HL-60/S4 (cell line): ENCODE results near the gene KCNA2.

Experiments used
- in situ Hi-C: fragments of 300-500 bp; cut with MboI; formaldehyde crosslinking; loops from 2 replicates; pipeline ENCODE4 v1.14.3; 2022; ENCODE audit warnings: low sequenced_read_pairs

KCNA2 gene

DNA sequence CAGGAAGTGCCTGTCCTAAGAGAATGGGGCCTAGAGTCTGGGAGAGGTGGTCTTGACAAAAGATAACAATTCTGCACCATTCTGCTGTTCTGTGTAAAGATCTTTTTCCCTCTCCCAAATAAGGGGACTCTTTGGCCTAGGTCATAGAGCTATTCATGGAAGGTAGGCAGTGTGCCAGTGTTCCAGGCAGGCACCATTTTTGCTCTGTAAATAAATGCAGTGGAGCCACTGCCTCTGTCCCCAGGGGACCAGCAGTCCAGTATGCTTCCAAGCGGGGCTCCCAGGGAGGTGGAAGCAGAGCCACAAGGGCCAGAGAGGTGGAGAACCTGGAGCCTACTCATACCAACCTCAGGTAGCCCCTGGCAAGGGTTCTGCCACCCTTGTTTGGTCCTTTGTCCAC lies 25.9 kb downstream of the KCNA2 start:
- in situ Hi-C loops, result no loop called here

GRCh38 chr1:110579460-110579859 lies 26.7 kb downstream of the KCNA2 start:
- in situ Hi-C loops, result no loop called here

GRCh38 chr1:110576441-110576840 lies 29.7 kb downstream of the KCNA2 start:
- in situ Hi-C loops, result no loop called here

DNA sequence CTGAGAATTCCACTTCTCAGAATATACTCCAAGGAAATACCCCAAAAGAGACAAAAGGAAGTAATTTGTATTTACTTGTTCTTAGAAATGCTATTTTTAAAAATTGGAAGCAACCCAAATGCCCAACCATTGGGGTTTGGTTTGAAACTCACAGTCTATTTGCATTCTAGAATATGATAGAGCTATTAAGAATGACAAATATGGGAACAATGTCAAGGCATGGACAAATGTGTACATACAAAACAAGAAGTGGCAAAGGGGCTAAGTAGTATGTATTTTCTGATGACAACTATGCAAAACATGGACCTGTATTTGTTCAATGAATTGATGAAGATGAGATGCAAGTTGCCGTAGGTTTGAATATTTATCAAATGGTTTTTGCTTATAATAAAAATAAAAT lies 32.8 kb downstream of the KCNA2 start:
- in situ Hi-C loops, result no loop called here

GRCh38 chr1:110572751-110573150 lies 33.4 kb downstream of the KCNA2 start:
- in situ Hi-C loops, result no loop called here

GRCh38 chr1:110570901-110571300 lies 35.3 kb downstream of the KCNA2 start:
- in situ Hi-C loops, result no loop called here

DNA sequence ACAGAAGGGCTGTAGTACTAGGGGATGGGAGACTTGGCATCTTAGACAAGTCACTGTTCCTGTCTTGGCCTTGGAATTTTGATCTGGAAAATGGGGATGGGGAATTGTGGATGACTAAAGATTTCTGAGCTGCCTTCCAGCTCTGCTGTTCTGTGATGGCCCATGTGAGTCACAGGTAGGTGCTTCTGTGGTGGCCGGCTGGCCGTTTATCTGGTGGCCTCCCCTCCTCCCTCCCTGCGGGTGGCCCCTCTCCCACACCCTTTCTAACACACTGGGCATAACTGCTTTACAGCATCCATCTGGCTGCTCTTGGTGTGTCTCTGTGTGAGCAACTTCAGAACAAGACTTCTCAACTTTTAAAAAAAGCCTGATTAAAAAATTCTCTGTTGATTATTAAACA lies 35.9 kb downstream of the KCNA2 start:
- in situ Hi-C loops, result no loop called here

- in situ Hi-C loops, result no loop called here
Observed at GRCh38 chr1:110566836-110567235, 39.3 kb downstream of the KCNA2 start.

DNA sequence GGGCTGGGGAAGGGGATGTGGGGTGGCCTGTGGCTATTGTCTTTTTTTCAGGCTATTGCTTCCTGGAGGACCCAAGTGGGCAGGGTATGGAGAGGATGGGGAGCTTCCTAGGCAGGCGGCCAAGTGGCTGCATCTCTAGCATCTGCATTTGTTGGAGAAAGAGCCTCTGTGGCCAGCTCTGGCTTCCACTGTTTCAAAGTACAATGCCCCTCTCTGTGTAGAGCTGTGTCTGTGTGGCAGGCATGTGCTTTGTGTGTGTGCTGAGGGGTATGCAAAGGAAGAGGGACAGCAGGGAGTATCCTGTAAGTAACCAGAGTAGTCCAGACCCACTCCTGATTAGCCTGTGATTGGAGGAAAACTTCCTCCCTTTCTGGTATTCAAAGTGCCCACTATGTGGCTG lies 40.6 kb downstream of the KCNA2 start:
- in situ Hi-C loops, result no loop called here

- in situ Hi-C loops, result no loop called here
Observed at GRCh38 chr1:110563089-110563488, 43.1 kb downstream of the KCNA2 start.

DNA sequence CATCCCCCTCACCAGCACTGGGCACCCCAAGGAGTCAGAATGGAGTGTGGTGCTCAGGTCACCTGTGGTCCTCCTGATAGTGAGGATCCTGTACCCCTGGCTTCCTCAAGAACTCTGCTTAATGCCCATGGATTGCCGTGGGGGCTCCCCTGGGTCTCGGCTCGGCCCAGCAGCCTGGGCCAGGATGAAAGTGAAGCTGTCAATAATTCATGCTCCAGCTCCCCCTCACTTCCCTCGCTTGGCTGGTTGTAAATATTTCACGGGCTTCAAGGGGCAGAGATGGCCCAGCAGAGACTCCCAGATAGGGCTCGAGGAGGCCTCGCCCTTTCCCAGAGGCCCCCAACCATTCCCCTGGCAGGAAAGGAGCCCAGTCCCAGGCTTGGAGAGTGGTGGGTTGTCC lies 44.6 kb downstream of the KCNA2 start:
- in situ Hi-C loops, result no loop called here

DNA sequence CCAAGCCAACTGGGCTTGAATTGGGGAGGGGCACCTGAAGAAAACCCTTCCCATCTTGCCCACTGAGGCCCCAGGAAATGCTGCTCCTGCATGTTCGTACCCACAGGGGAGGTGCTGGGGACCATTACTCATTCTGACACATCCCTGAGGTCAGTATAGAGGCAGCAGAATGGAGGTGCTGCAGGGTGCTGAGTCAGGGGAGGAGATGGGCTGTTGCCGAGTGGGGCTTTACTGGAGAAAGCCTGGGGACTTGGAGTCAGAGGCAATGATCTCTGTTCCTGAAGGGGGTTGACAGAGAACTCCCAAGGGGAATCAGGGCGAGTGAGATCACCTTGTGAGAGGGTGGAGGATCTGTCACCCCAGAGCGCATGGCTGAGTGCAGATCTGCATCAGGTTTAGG lies 47.0 kb downstream of the KCNA2 start:
- in situ Hi-C loops, result no loop called here

DNA sequence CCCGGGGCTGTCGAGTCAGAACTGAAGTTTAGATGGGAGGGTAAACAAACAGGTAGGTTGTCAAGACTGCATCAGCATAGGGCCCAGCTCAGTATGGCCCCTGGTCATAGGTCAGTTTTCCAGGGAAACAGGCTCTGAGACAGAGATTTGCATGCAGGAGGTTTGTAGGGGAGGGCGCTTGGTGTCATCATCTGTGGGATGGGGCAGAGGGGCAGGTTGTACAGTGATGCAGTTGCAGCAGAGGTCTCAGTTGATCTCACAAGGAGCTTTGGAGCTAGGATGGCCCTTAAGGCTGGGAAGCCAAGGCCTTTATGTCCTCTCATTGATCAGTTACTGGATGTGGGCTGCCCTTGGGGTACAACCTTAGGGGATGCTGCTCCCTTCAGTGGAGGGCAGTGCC lies 48.7 kb downstream of the KCNA2 start:
- in situ Hi-C loops, result no loop called here

DNA sequence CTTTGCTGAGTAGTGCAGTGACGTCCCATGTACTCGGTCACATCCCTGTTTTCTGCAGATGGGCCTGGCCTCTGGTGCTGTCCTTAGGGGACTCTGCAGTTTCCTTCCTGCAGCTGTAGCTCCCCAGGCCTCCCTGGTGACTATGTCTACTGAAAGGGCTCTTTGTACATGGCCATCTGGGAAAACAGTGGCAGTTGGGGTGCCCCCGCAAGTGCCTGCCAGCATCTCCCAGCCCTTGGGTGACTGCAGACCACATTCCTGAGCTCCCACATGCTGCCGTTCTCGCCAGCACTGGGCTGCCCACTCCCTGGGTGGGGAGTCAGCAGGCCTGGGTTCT lies 49.7 kb downstream of the KCNA2 start:
- in situ Hi-C loops, result no loop called here

DNA sequence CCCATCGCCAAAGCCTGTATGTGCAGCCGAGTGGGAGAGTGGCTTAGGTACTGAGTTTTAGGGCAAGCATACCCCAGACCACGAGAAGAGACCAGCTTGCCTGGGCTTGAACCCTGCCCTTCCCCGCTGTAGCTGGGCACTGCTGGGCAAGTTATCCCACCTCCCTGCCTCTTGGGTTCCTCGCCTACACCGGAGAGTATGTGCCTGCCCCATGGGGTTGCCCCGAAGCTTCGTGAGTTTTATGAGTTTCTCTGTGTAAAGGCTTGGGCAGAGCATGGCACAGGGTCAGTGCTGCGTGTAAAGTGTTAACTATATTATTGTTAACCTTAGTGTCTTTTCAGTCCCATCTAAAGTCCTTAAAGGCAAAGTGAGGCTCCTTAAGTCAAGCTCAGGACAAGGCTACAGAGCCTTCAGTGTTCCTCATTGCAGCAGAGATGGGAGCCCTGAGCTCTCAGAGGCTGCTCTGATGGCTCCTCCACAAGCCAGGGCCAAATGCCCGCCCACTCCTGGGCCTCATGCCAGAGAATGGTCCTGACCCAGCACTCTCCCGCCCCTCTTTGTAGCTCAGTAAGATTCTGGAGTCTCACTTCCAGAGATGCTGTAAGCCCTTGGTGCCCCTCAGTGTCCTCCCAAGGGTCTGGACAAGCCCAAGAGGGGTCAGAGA lies 50.2 kb downstream of the KCNA2 start:
- in situ Hi-C loops, result no loop called here

DNA sequence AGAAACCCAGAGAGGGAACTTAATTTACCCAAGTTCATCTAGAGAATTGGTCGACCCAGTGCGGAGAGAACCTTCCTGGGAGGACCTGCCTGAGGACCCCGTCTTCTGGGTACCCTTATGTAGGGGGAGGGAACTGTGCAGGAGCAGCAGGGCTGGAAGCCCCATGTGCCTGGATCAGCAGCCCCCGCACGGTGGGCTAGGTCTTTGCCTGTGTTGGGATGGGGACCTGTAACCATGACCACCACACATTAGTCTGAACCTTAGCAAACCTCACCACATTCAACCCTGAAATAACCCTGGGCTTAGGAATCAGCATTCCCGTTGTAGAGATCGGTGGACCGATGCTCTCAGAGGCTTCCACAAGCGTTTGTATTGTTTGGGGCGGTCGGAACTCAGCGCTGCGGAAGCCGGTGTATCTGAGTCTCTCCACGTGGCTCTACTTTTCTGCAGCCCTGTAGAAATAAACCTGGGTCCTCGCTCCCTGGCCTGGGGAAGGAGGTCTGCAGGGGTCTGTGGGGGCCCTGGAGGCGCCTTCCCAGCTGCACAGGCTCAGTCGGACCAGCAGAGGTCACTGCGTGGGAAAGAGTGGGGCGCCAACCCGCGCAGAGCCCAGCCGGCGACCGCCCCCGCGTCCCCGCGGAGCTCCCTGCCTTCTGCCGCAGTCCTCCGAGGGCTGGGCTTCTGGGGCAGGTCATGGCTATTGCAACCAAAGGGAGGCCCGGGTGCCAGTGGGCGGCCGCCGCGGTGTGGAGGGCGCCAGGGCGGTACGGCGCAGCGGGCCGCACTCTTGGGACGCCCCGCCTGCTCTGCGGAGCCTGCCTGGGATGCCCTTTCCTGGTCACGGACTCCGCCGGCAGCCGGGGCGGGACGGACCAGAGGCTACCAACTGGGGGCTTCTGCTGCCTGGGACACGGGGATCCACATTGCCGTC lies 51.0 kb downstream of the KCNA2 start:
- in situ Hi-C loops, result no loop called here

DNA sequence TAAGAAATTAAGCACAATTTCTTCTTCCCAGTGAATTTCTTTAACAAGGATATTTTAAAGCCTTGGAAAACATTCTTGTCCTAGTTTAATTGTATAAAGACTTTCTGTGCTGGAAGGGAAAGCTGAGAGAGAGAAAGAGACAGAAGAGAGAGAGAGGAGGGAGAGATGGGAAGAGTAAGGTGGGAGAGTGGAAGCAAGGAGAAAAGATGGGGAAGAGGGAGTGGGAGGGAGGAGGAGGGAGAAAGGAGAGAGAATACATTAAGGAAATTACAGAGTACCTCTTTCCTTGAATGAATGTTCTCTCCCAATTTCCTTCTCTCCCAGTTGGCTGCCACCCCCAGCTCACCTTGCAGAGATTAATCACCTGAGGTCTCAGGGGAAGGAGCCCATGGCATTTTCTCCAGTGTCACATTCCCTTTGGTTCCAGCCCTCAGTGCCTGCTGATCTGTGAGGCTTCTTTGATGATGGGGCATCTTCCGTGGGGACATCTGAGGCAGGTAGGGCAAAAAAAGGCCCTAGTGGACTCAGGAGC lies 54.8 kb downstream of the KCNA2 start:
- in situ Hi-C loops, result no loop called here

DNA sequence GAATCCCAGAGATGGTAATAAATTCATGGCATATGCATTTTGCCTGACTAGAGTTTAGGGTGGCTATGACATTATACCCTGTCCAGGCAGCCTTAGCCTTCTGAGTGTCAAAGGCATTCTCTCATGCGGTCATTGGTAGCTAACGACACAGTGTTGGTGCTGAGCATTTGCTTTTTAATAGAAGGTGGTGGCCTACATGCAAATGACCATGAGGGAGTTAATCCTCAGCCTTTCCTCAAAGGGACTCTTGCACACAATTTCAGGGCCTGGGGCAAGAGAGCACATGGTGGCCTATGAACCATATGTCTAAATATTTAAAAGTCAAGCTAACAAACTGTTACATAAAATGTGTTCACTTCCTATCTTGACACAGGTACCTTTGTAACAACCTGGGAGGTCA lies 56.3 kb downstream of the KCNA2 start:
- in situ Hi-C loops, result no loop called here

GRCh38 chr1:110548381-110548780 lies 57.8 kb downstream of the KCNA2 start:
- in situ Hi-C loops, result no loop called here

- in situ Hi-C loops, result no loop called here
Observed at GRCh38 chr1:110547017-110547416, 59.1 kb downstream of the KCNA2 start.

DNA sequence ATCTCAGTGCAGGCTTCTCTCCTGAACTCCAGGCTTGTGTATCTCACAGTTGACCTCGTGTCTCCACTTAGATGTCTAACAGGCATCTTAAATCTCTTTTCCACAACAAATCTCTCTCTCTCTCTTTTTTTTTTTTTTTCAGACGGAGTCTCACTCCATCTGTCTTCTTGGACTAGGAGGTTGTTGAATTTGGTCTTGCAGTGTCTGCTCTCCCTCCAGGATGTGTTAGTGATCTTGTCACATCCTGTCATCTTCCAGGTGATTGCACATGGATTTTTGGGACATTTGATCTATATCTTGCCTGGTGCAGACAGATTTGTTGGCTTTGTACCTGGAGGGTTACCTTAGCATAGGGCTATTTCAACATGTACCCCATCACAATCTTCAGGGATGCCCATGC lies 60.7 kb downstream of the KCNA2 start:
- in situ Hi-C loops, result no loop called here

DNA sequence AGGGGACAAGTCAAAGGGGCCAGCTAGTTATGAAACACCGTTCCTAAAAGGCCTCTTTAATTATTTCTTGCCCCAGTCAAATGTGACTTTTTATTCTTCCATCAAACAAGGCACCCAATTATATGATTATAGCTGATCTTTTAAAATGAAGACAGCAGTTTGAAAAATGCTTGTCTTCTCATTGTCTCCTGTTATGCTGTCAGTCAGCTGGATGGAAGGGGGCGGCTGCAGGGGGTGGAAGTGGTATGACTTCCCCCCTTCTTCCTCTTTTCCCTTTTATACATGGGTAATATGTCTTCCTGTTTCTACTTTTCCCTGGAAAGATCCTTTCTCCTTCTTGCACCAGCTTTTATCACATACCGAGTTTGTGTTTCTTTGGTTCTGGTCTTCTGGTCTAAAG lies 61.4 kb downstream of the KCNA2 start:
- in situ Hi-C loops, result no loop called here
